ENCODE data around the gene TEX101.

The TEX101 gene

DNA sequence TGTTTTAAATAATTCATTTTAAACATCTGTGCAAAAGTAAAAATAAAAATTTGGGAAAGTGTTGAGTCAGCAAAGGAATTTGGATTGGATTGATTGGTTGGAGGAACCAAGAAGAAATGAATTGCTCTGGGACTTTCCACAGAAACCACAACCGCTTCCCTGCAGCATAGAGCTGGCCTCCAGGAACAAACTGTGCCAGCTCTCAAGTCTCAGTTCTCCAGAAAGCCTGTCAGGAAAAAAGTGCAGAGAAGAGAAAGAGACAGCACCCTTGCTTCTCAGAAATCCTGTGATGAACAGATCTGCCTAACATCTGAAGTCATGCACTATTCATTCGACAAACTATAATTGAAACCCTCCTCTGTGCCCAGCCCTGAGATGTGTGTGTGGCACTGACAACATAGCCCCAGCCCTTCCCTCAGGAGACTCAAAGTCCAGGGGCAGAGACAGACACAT is 35.9 kb downstream of the TEX101 start:
- no peak for FAIRE-seq

DNA sequence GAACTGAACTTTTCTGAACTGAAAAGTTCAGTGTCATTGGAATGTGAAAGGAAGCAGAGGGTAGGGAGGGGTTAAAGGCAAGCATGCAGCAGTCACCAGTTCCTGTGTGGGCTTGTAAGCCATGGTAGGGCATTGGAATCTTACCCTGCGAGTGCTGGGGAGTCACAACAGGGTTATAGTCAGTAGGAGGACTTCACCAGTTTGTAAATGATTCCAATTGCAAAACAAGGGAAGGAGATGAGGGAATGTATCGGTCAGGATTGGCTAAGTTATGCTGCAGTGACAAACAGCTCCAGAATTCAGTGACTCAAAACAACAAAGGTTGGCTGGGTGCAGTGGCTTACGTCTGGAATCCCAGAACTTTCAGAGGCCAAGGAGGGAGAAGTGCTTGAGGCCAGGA is 37.9 kb downstream of the TEX101 start:
- FAIRE-seq: no peak

DNA sequence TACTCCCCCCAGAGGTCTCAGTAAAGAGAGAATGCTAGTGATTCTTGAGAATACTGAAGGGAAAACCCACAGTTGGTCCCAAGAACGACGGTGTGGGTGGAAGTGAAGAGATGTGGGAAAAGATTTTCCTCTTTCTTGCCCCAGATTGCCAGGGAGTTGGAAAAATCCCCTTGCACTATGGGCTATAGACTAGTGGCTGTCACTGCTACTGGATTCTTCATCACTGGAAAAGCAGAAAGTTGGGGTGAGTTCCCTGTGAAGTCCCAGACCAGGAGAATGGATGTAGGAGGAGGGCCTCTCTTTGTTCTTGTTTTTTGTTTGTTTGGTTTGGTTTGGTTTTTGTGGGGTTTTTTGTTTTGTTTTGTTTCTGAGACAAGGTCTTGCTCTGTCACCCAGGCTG is 39.3 kb downstream of the TEX101 start:
- FAIRE-seq: no peak

GRCh38 chr19:43455321-43456113 is 40.8 kb downstream of the TEX101 start:
- no peak for FAIRE-seq

GRCh38 chr19:43457809-43458208 is 43.1 kb downstream of the TEX101 start:
- FAIRE-seq: no peak

DNA sequence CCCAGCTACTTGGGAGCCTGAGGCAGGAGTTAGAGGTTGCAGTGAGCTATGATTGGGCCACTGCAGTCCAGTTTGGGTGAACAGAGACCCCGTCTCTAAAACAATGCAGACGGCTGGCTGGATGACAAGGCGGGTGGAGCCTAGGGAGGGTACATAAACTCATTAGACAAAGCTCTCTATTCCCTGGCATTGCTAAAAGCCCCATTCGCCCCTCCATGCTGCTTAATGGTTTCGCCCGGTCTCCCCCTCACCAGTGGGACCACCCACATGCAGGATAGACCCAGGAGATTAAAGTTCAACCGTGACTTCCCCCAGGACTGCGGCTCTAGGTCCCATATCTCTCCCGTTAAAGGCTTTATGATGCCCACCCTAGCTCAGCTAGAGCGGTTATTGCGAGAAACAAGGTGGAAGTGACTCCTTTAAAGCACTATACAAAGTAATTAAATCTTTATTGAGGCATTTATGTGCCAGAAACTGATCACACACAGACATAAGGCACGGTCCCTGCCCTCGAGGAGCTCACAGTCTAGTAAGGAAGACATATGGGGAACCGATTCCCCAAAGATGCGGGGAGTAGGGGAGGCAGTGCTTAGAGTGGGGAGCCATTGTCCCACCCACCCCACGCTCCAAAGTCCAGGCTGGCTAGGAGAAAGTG is 45.8 kb downstream of the TEX101 start:
- FAIRE-seq: no peak

DNA sequence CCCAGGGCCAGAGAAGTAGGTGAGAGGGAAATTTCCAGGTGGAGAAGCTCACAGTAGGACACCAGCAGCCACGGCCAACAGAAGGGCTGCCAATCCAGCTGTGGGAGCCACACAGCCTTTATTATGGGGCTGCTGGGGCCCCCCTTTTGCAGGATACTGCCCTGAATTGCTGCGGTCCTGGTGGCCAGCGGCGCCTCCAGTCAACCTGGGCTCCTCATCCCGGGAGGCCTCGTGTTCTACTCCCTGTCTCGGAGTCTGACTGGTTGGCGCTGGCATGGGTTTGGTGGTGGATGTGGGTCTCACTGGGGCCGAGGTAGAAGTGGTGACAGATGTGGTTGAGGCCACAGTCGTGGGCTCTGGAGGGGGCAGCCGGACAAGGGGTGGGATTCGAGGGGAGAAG is 46.6 kb downstream of the TEX101 start:
- no peak for FAIRE-seq

DNA sequence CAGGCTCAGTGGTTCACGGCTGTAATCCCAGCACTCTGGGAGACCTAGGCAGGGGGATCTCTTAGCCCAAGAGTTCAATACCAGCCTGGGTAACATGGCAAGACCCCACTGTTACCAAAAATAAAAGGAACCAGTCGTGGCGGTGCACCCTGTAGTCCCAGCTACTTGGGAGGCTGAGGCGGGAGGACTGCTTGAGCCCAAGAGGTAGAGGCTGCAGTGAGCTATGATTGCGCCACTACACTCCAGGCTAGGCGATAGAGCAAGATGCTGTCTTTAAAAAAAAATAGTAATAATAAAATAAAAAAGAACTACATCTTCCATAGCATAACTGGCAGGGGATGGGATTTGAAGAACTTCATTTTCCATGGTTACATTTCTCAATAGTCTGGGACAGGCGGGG is 47.7 kb downstream of the TEX101 start:
- FAIRE-seq: no peak

DNA sequence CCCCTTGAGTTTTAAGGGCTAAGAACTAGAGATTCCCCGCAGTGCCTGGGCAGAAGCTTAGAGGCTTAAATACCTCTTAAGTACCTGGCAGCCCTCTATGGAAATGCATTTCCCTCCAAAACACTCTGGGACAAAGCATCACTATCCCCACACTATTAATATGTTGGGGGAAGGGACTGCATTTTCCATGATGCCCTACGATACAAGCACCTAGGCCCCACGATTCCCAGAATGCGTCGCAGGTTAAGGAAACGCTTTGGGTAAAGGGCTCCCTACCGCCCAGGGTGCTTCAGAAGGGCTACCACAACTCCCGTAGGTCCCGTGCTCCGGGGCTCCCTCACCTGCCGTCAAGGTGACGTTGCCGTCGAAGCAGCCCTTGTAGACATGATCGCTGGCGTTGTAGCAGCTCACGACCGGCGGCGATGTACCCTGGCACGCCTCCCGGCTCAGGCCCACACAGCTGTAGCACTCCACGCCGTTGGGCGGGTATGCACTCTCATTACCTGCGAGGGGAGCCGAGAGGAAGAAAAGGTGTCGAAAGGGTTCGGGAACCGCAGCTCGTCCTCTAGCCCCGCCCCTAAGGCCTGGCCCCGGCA is 48.2 kb downstream of the TEX101 start:
- FAIRE-seq: no peak

DNA sequence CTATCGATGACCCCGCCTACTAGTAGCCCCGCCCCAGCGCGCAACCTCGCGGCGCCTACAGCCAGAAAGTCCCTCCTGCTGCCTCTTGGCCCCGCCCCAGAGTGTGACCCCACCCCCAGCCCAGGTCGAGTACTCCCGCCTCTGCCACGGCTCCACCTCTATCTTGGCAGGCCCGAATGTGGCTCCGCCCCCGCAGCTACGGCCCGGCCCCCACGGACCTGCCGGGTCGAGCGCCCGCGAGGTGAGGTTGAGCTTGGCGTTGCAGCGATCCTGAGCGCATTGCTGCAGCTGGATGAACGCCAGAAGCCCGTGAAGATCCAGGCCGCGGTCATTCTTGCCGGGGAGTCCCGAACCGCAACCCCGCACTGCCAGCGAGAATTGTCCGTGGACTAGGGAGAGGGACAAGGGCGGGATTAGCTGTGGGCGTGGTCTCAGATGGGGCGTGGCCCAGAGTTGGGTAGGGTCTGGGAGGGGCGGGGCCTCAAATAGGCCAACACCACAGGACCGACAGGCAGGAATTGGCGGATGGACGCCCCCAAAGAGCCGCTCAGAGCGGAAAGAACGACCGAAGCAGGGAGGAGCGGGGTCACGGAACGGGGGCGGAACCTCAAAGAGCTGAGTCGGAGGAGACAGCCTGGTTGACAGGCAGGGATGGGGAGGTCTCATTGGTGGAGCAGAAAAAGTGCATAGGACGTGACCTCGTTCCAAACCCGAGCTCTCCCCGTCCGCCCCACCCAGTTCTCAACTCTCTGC is 48.9 kb downstream of the TEX101 start:
- FAIRE-seq: no peak

GRCh38 chr19:43464134-43464775 is 49.6 kb downstream of the TEX101 start:
- FAIRE-seq: no peak

DNA sequence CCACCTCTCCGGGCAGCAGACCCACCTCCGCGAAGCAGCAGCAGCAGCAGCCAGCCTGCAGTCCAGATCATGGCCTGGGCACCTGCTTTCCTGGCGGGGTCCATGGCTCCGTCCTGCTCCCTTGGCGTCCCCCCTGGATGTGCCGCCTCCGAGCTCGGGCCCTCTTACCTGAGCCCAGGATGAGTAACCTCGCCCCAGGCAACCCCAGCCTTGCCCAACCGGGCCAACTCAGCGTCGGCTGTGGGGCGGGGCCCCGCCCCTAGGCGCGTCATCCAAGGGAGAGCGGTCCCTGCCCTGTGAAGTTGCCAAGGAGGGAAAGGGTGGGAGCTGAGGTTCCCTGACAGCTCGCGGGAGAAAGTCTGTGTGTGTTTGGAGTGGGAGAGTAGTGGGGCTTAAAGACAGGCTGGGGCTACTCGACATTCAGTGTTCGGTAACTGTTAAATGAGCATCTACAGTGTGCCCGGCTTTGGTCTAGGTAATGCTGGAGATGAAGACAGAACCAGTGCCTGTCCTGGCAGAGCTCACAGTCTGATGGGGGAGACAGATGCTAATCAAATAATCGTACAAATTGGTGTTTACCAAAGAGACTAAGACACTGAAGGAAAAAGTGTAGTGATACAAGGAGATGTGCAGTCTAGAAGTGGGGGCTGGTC is 50.9 kb downstream of the TEX101 start, which contains the start of gene LYPD3:
Gene LYPD3 (minus strand): TSS at position 141 of the 653 bp plus-strand sequence. CDS start 37 bp downstream, at position 104.
- FAIRE-seq: no peak

GRCh38 chr19:43466793-43467192 is 52.1 kb downstream of the TEX101 start:
- FAIRE-seq: no peak

- FAIRE-seq: no peak
These were observed 52.6 kb downstream of the TEX101 start for GRCh38 chr19:43467276-43467675.

- peak; percentile 61 for FAIRE-seq
These were observed 53.0 kb downstream of the TEX101 start for GRCh38 chr19:43467730-43468129.

Measured in endometrium (tissue), 2 donors.